ENCODE data around the gene TBX10. TPM values are rescaled to one million over a fixed set of nuclear protein-coding genes. Genes with fewer than 3 reads are reported as not detected.
"Not testable (repeated sequence)": the region's sequence is repeated elsewhere in the genome, so short reads cannot be mapped to it uniquely, and the experiment has no call there.

Gene TBX10
- total RNA-seq, 4 donors from 2014 or later, result not detected

DNA sequence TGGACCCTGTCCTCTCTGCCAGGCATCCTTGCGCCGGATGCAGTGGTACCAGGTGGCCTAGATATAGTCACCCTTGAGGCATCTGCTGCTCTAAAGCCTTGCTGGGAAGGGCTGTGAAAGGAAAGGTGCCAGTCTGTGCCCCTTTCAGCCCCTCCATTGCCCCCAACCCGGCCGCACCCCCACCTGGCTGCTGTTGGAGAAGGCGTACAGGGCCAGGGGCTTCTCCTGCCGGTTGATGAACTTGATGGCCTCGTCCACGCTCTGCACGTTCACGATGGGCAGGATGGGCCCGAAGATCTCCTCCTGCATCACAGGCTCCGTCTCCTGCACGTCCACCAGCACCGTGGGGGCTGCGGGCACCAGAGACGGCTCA is 24.6 kb upstream of the TBX10 start:
- no peak for TF ChIP-seq EP300 (IDR thresholded peaks at IDR 0.05)
- TF ChIP-seq, protein P1, sequence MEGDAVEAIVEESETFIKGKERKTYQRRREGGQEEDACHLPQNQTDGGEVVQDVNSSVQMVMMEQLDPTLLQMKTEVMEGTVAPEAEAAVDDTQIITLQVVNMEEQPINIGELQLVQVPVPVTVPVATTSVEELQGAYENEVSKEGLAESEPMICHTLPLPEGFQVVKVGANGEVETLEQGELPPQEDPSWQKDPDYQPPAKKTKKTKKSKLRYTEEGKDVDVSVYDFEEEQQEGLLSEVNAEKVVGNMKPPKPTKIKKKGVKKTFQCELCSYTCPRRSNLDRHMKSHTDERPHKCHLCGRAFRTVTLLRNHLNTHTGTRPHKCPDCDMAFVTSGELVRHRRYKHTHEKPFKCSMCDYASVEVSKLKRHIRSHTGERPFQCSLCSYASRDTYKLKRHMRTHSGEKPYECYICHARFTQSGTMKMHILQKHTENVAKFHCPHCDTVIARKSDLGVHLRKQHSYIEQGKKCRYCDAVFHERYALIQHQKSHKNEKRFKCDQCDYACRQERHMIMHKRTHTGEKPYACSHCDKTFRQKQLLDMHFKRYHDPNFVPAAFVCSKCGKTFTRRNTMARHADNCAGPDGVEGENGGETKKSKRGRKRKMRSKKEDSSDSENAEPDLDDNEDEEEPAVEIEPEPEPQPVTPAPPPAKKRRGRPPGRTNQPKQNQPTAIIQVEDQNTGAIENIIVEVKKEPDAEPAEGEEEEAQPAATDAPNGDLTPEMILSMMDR (IDR thresholded peaks at IDR 0.05), result no peak
- TF ChIP-seq POLR2A (IDR thresholded peaks at IDR 0.05), result no peak
- no peaks in the 10 kb centered on the region for H3K9me3 ChIP-seq
- no peak overlapping the region for H3K27ac ChIP-seq
- H3K4me1 ChIP-seq, result no peaks in the 10 kb centered on the region
- no peak overlapping the region for H3K4me3 ChIP-seq
- no peaks in the 10 kb centered on the region for H3K36me3 ChIP-seq
- DNase-seq (ENCODE audit: low spot score in 2 of 2), result no peak
- H3K27me3 ChIP-seq, result no peaks in the 10 kb centered on the region
- 81 to 91% methylated on average over 8 to 11 of the region's 16 CpGs for WGBS, 2 donors

DNA sequence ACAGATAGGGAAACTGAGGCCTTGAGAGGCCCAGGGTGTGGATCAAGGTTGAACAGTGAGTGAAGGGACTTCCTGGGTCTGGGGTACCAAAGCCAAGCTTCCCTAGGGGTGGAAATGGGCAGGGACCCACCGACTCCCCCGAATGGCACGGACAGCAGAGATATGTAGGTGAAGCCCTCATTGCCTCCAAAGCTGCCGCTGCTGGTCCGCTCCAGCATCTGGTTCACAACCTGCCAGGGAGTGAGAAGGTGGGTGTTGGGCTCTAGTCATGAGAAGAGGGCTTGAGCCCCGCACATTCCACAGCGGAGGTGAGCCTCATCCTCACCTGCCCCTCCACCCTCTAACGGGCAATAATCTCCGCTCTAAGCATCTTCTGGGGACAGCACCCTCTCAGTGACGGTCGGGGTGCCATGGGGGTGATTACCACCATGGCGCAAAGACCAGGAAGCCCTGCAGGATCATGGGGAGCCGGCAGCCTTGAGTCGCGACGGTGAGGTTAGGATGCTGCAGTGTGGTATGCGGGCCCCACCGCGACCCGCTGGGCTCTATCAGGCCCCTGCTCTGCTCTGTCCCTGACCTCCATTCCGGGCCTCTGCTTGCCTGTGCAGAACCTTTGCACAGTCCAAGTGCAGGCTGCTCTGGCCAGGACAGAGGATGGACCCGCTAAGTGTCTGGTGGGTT is 24.1 kb upstream of the TBX10 start:
- H3K9me3 ChIP-seq, result no peaks in the 10 kb centered on the region
- H3K4me3 ChIP-seq, result no peak overlapping the region
- no peaks in the 10 kb centered on the region for H3K27me3 ChIP-seq
- no peak overlapping the region for H3K27ac ChIP-seq
- no peaks in the 10 kb centered on the region for H3K36me3 ChIP-seq
- TF ChIP-seq POLR2A (IDR thresholded peaks at IDR 0.05) (no peak), EP300 (IDR thresholded peaks at IDR 0.05) (no peak)
- TF ChIP-seq, protein P1 (IDR thresholded peaks at IDR 0.05), result no peak
- H3K4me1 ChIP-seq, result no peaks in the 10 kb centered on the region
- WGBS, 2 donors, result 87 to 95% methylated on average over 21 to 22 of the region's 22 CpGs
- DNase-seq (ENCODE audit: low spot score in 2 of 2), result no peak

DNA sequence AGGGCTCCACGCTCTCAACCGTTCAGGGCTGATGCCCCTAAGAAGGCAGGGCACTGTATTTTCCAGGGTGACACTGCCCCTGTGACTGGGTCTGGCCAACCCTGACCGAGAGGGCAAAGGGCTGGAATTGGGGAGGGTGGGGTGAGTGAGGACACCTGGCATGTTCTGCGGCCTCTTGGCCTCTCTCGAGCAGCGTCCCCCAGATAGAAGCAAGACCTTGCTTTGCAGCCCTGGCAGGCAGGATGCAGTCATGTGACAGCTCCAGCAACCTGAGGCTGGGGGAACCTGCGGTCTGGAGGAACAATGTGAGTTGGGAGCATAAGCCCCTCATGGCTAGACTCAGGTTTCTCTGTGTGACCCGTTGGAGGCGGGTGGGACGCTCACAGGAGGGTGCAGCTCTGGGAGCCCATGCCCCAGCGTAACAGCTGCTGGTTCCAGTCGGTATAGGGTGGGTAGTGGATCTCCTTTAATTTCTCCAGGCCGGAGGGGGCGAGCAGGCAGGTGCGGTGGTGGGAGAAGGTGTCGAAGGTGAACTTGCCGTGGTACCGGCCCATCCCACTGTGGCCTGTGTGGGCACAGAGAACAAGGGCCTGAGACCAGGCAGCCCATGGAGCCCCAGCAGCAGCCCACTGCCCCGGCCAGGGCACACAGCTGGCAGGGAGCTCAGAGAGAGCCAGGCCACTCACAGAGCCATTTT is 23.4 kb upstream of the TBX10 start:
- 78% methylated on average over 16 to 18 of the region's 19 CpGs for WGBS, 2 donors
- H3K27me3 ChIP-seq, result no peaks in the 10 kb centered on the region

DNA sequence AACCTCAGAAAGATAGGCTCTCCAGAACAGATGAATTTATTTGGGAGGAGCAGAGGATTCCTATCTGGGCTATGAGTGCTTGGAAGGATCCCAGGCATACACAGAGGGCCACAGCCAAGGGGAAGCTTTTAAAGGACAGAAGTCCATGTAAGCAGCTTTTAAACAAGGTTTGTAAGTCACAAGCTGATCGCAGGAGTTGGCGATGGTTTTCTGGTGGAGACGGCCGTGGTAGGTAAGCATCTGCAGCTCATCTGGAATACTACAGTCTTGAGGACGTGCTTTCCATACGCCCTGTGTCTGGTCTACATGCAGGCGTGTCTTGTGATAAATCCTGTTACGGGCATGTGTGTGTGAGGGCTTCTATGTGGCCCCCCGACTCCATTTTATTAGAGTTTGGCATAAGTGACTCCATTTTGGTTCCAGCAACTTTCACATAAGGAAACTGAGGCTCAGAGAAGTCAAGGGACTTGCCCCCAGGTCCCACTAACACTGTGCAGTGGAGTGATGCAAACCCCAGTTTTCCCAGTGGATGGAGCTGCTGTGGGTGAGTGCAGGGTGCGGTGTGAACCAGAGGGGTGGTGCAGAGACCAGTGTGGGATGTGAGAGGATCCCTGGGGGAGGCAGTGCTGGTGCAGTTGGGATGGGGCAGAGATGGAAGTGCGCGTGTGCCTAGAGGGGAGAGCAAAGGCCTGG is 22.7 kb upstream of the TBX10 start:
- no peak for DNase-seq (ENCODE audit: low spot score in 2 of 2)
- Histone ChIP-seq H3K9me3 (no peaks in the 10 kb centered on the region), H3K36me3 (no peaks in the 10 kb centered on the region), H3K27me3 (no peaks in the 10 kb centered on the region), H3K4me1 (no peaks in the 10 kb centered on the region), H3K4me3 (no peak overlapping the region), H3K27ac (no peak overlapping the region)
- WGBS, 2 donors, result 79 to 89% methylated on average over 12 of the region's 12 CpGs
- TF ChIP-seq, protein P1 (IDR thresholded peaks at IDR 0.05), result no peak
- no peak for TF ChIP-seq POLR2A (IDR thresholded peaks at IDR 0.05)
- no peak for TF ChIP-seq EP300 (IDR thresholded peaks at IDR 0.05)

More for the DNA sequence above, 23.4 kb upstream of the TBX10 start:
- TF ChIP-seq, protein P1 (IDR thresholded peaks at IDR 0.05), result no peak
- TF ChIP-seq EP300 (IDR thresholded peaks at IDR 0.05) (no peak), POLR2A (IDR thresholded peaks at IDR 0.05) (no peak)
- no peak overlapping the region for H3K4me3 ChIP-seq
- no peak overlapping the region for H3K27ac ChIP-seq
- no peaks in the 10 kb centered on the region for H3K4me1 ChIP-seq
- DNase-seq (ENCODE audit: low spot score in 2 of 2), result no peak
- H3K36me3 ChIP-seq, result no peaks in the 10 kb centered on the region
- no peaks in the 10 kb centered on the region for H3K9me3 ChIP-seq

GRCh38 chr11:67660752-67661151 is 21.2 kb upstream of the TBX10 start:
- not testable (repeated sequence) for DNase-seq (ENCODE audit: low spot score in 2 of 2); H3K27ac ChIP-seq; H3K36me3 ChIP-seq; H3K4me3 ChIP-seq; H3K27me3 ChIP-seq; H3K9me3 ChIP-seq; H3K4me1 ChIP-seq
- WGBS, 2 donors, result 70 to 73% methylated on average over 5 of the region's 5 CpGs

GRCh38 chr11:67659651-67660165 is 20.1 kb upstream of the TBX10 start:
- not testable (repeated sequence) for DNase-seq (ENCODE audit: low spot score in 2 of 2); H3K36me3 ChIP-seq; H3K27ac ChIP-seq; H3K9me3 ChIP-seq; H3K4me3 ChIP-seq; H3K4me1 ChIP-seq; H3K27me3 ChIP-seq
- WGBS, 2 donors, result 58 to 61% methylated on average over 5 of the region's 5 CpGs

All from tibial nerve (tissue), 4 donors.